ENCODE results near the gene TRIM17. TPM values are rescaled to one million over a fixed set of nuclear protein-coding genes. Genes with fewer than 3 reads are reported as not detected.

The TRIM17 gene
- total and polyA plus RNA-seq, 9 of the 15 experiments (the other 6 are each of a cell fraction or from before 2014, with no cell fraction given), result not detected

- TF ChIP-seq ZNF644 (tag; IDR thresholded peaks at IDR 0.05; ENCODE audit: low read depth) (0 out of 2 replicates have a peak, but pooled peaks have one; percentile 35), ZNF436 (CRISPR knock-in tag; IDR thresholded peaks at IDR 0.05) (no peak), CTCF (IDR thresholded peaks at IDR 0.05 in 2 of 3, conservative IDR thresholded peaks at IDR 0.05 in 1 of 3; ENCODE audit: insufficient read depth in 2 of 3, low read depth in 1 of 3, low read length in 3 of 3) (peak in 1 of 3 experiments; percentile 28; a peak in 2 of 6 replicates), ESRRA (IDR thresholded peaks at IDR 0.05; ENCODE audit: borderline replicate concordance, low read depth) (peak; percentile 36; the same call in 1 of the 2 replicates), NCOR1 (IDR thresholded peaks at IDR 0.05) (no peak), HOMEZ (CRISPR knock-in tag; IDR thresholded peaks at IDR 0.05) (0 out of 2 replicates have a peak, but pooled peaks have one; percentile 73), MIER1 (IDR thresholded peaks at IDR 0.05; ENCODE audit: low read depth) (no peak), ZNF785 (CRISPR knock-in tag; IDR thresholded peaks at IDR 0.05) (0 out of 2 replicates have a peak, but pooled peaks have one; percentile 54), NFYB (IDR thresholded peaks at IDR 0.05; ENCODE audit: extremely low read depth, insufficient read length) (no peak), MAFG (tag; conservative IDR thresholded peaks at IDR 0.05) (0 out of 2 replicates have a peak, but pooled peaks have one; percentile 1), ZNF830 (CRISPR knock-in tag; IDR thresholded peaks at IDR 0.05) (no peak), ZNF311 (CRISPR knock-in tag; IDR thresholded peaks at IDR 0.05) (0 out of 2 replicates have a peak, but pooled peaks have one; percentile 10), ZNF140 (CRISPR knock-in tag; IDR thresholded peaks at IDR 0.05) (no peak), ZNF41 (CRISPR knock-in tag; conservative IDR thresholded peaks at IDR 0.05) (0 out of 2 replicates have a peak, but pooled peaks have one; percentile 1), HIVEP1 (CRISPR knock-in tag; IDR thresholded peaks at IDR 0.05) (peak; percentile 28; the same call in 1 of the 2 replicates)
- TF ChIP-seq, protein P1, sequence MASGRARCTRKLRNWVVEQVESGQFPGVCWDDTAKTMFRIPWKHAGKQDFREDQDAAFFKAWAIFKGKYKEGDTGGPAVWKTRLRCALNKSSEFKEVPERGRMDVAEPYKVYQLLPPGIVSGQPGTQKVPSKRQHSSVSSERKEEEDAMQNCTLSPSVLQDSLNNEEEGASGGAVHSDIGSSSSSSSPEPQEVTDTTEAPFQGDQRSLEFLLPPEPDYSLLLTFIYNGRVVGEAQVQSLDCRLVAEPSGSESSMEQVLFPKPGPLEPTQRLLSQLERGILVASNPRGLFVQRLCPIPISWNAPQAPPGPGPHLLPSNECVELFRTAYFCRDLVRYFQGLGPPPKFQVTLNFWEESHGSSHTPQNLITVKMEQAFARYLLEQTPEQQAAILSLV (tag; IDR thresholded peaks at IDR 0.05), result peak; percentile 6; the same call in 1 of the 2 replicates
- TF ChIP-seq, protein P2, sequence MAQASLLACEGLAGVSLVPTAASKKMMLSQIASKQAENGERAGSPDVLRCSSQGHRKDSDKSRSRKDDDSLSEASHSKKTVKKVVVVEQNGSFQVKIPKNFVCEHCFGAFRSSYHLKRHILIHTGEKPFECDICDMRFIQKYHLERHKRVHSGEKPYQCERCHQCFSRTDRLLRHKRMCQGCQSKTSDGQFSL (CRISPR knock-in tag; IDR thresholded peaks at IDR 0.05), result peak; percentile 26; the same call in 1 of the 2 replicates
- TF ChIP-seq, protein P2 (tag; IDR thresholded peaks at IDR 0.05), result no peak
- TF ChIP-seq, protein P3, sequence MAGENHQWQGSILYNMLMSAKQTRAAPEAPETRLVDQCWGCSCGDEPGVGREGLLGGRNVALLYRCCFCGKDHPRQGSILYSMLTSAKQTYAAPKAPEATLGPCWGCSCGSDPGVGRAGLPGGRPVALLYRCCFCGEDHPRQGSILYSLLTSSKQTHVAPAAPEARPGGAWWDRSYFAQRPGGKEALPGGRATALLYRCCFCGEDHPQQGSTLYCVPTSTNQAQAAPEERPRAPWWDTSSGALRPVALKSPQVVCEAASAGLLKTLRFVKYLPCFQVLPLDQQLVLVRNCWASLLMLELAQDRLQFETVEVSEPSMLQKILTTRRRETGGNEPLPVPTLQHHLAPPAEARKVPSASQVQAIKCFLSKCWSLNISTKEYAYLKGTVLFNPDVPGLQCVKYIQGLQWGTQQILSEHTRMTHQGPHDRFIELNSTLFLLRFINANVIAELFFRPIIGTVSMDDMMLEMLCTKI (IDR thresholded peaks at IDR 0.05; ENCODE audit: partially characterized antibody), result no peak
Measured at GRCh38 chr1:228369608-228370438, 46.8 kb downstream of the TRIM17 start (continued).

Data from K562 (cell line).